GM21381 (cell line): Measurements from ENCODE around the gene MTRR.

Source experiments
- ATAC-seq: cut with Tn5 transposase; IDR thresholded peaks from one replicate; pipeline ENCODE4 v1.9.1; 2021; ENCODE audit warnings: mild to moderate bottlenecking, moderate library complexity; ENCODE audit not compliant: unreplicated experiment

The MTRR gene

GRCh38 chr5:7868773-7869473 is at the start of gene MTRR, which contains the start of gene FASTKD3:
Gene MTRR, plus strand, starts transcription at chr5:7869148. Its CDS starts 1,647 bp downstream, at chr5:7870795.
Gene FASTKD3, minus strand, starts transcription at chr5:7869031. Its CDS starts 948 bp downstream, at chr5:7868083.
- peak; percentile 97 for ATAC-seq

DNA sequence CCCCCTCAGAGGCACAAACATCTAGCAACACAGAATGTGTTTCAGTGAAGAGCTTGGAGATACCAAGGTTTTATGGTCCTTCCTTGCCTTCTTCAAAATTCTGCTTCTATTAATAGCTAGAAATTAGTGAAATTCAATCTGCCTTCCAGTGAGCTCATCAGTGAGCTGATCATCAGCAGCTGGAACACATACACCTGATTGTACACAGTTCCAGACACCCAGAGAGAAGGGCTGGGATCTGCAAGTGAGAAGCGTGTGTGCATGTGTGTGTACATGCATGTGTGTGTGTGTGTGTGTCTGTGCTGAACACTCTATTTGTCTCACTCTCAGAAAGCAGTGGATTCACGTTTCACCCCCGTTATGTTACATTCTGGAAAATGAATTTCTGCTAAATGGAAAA is 46.5 kb upstream of the MTRR start:
- ATAC-seq, result no peak

DNA sequence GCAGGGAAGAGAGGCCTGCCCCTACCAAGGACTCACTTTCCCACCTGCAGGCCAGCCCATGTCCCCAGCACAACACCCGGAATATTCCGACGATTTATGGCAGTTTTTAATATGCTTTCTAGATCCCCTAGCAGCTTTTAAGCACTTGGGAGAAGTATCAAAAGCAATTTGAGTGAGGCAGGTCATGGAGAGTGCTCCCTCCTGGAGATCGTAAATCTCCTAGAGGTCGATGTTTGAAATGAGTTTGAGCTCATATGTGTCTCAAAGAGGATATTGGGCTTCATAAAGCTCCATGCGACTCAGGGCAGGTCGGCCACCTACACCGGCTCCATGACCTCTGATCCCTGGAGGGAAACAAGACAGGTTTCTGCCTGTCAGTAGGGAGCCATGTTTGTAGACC is 45.4 kb upstream of the MTRR start:
- ATAC-seq, result no peak

GRCh38 chr5:7824995-7825394 is 44.0 kb upstream of the MTRR start:
- ATAC-seq, result no peak

GRCh38 chr5:7825630-7826029 is 43.3 kb upstream of the MTRR start:
- ATAC-seq, result no peak

DNA sequence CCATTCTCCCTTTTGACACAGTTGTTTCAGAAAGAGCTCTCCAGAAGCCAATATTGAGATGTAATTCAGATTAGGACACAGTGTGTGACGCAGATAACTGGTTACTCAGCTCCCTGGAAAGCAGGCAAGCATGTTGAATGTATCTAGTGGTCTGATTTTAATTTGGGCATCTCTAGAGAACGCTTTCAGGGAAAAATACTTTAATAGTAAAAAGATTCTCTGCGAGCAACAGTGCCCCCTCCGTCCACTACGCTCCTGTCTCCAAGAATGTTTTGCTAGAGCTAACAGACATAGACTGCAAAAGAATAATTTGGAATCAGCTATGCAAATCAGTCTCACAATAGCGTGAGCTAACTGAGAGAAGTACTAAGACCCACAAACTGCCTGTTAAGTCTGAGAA is 41.3 kb upstream of the MTRR start:
- no peak for ATAC-seq

GRCh38 chr5:7828269-7828668 is 40.7 kb upstream of the MTRR start:
- no peak for ATAC-seq

DNA sequence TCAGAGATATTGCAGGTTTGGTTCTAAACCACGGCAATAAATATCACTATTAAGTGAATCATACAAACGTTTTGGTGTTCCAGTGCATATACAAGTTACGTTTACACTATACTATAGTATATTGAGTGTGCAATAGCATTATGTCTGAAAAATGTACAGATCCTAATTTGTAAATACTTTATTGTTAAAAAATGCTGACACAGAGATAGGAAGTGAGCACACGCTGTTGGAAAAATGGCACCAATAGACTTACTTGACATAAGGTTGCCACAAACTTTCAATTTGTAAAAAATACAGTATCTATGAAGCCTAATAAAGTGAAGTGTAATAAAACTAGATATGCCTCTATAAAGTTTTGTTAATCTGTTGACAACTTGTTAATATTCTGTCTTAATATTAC is 34.0 kb upstream of the MTRR start:
- no peak for ATAC-seq

DNA sequence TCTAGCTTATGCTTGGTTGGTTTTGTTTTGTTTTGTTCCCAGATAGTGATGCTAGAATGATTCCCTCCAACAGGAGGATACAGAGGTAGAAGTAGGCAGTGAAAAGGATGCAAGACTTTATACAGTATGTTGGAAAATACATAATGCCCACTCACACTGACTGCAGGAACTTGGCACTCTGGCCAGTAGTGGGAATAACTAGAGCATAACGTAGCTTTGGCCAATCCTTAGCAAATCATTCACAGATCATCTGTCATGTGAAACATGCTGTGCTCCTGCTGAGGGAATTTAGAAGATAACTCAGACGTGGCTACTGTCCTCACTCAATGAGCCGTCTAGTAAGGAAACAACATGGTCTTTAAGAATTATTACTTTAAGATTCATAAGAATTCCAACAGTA is 31.5 kb upstream of the MTRR start:
- no peak for ATAC-seq

DNA sequence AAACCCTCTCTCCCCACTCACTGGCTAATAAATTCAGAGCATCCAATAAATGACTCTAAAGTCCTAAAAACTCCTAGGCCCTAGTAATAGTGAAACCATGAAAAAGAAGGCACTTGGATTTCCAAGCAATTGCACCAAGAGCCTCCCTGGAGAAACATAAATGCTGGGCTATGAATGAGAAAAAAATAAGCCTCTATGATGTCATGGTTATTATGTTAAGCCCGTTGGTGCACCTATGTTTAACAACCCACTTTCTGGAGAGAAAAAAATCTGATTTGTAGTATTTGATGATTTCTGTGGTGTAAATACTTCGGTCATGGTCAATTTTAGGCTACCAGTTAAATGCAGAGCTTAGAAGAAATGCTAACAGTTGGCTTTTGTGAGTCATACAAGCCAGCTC is 26.4 kb upstream of the MTRR start:
- no peak for ATAC-seq

GRCh38 chr5:7844901-7845300 is 24.0 kb upstream of the MTRR start:
- no peak for ATAC-seq

GRCh38 chr5:7845557-7845956 is 23.4 kb upstream of the MTRR start:
- ATAC-seq, result no peak

GRCh38 chr5:7846327-7846726 is 22.6 kb upstream of the MTRR start:
- no peak for ATAC-seq

GRCh38 chr5:7848296-7848695 is 20.7 kb upstream of the MTRR start:
- ATAC-seq, result no peak

DNA sequence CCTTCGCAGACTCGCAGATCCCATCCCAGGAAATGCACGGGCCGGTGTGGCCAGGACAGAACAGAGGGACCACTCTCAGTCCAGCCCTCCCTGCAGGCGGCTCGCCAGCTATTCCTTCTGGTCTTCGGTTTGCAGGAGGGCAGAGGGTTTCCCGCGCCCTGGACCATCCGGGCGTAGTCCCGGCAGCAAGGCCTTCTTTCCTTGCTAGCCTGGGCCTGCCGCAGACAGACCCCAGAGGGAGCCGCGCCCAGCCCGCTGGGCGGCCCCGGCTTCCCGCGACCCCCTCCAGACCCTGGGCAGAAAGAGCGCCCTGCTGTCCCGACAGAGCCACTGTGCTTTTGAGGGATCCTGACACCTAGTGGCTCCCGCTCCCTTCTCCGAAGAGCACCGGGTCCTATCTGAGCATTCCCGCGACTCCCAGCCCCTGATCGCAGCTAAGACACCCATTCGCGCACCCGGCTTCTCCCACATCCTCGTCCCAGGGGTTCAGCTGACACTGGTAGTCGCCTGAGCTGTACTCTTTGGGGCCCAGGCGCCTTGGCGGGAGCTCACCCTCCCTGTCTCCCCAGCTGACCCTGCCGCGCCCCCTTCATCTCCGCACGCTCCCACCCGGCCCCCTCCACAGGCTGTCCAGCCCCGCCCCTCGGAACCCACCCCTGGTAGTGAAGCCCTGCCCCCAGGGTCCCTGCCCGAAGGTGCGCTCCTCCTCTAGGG is 19.1 kb upstream of the MTRR start:
- no peak for ATAC-seq

DNA sequence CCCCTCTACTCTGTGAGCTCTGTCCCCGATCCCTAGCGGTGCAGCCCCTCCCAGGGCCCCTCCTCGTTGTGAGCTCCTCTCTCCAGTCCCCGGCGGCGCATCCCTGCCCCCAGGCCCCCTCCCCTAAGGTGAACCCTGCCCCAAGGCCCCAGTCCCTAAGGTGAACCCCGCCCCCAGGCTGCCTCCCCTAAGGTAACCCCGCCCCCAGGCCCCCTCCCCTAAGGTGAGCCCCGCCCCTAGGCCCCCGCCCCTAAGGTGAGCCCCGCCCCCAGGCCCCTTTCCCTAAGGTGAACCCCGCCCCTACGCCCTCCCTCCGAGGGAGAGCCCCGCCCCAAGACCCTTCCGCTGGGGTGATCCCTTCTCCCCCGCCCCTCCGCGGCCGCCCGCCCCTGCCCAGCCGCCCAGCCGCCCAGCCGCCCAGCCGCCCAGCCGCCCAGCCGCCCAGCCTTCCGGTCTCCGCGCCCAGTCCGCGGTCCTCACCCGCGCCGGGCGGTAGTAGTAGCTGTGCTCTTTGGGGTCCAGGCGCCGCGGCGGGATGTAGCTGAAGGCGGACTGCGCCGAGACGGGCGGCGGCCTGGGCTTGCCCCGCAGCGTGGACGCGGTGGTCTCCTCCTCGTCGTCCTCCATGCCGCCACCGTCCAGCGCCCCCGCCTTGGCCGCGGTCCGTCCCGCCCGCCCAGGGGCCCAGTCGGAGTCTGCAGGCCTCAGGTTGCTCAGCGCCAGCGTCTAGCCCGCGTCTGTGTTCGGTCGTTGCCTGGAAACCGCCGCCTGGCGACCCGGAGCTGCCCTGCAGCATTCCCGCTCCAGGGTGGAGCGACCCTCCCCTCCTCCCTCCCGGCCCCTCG is 18.3 kb upstream of the MTRR start, which contains the start of gene CFAP90:
CFAP90 (minus strand) TSS at position 739 of the 845 bp plus-strand sequence; CDS start at position 627, 112 bp downstream.
- ATAC-seq, result no peak

GRCh38 chr5:7851240-7851592 is 17.7 kb upstream of the MTRR start:
- no peak for ATAC-seq

GRCh38 chr5:7851617-7852289 is 17.2 kb upstream of the MTRR start:
- ATAC-seq, result no peak

- no peak for ATAC-seq
These were observed 16.4 kb upstream of the MTRR start for GRCh38 chr5:7852542-7852941.

DNA sequence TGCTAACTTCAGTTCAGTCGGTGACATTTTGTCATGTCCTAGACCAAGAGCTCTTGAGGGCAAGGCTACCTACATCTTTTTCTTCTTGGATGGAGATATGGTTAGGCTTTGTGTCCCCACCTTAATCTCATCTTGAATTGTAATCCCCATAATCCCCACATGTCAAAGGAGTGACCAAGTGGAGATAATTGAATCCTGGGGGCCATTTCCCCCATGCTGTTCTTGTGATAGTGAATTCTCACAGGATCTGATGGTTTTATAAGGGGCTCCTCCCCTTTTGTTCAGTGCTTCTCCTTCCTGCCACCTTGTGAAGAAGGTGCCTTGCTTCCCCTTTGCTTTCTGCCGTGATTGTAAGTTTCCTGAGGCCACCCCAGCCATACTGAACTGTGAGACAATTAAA is 16.0 kb upstream of the MTRR start:
- ATAC-seq, result no peak

GRCh38 chr5:7855611-7856010 is 13.3 kb upstream of the MTRR start:
- no peak for ATAC-seq
